Heart left ventricle (tissue), 13 donors: Measurements from ENCODE around the gene LZTFL1.

Experiments
- POLR2A ChIP-seq, 2 donors: fragments of 450-650 bp; IDR thresholded peaks; one replicate each; pipeline ENCODE4 v1.6.1; 2017; ENCODE audit warnings: antibody characterized with exemption in 2 of 2, mild to moderate bottlenecking in 2 of 2, moderate library complexity in 2 of 2
- TF ChIP-seq, protein P1 (sequence below), 12 donors: fragments of 200-600 bp; sonication (generic) in 4 of 12; IDR thresholded peaks; one replicate each; pipeline versions ENCODE4 v1.5.0 to v1.8.0; 2018 to 2022; ENCODE audit warnings: antibody characterized with exemption in 12 of 12, mild to moderate bottlenecking in 5 of 12
- donor health status: ischemic (EF 13 %, LVEDD 7.1; RV severe dilation, severe dysfunction).
- donor health status: DM: no; HTN: yes; CAD: no.
- donor health status: DM: no; HTN: no; CAD: no.
- donor health status: ischemic (EF 25% LVEDD 6.9; RV normal size, moderate dysfunction).
- donor health status: ischemic (EF 25% LVEDD 5.7; RV mildly dilated, moderate dysfunction).
- donor health status: ischemic (EF 35%, LVEDD 5.7; RV mildly dilated, moderate dysfunction).
- donor health status: nonischemic (EF 11% LVEDD 7.7; RV severe dilation, severe dysfunction).
- donor health status: DM: yes; HTN: yes; CAD: no.
- donor health status: PGD.
- donor health status: ischemic (EF 29% LVEDD 5.4; RV normal size, mild dysfunction).
- donor health status: nonischemic (EF 23%, LVEDD 6.1; RV moderate dilation, normal function).

DNA sequence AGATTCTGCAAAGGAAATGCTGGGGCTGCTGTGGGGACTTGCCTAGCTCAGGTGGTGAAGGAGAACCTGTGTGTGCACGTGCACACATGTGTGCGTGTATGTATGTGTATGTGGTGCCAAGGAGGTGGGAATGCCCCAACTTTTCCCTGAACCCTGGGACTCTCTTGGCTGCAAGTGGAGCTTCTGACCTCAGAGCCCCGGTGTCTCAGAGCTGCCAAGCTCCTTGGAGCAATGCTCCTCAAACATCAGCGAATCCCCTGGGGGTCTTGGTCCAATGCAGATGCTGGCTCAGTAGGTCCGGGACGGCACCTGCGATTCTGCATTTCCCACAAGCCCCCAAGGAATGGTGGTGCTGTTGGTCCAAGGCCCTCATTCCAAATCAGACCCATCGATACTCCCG is 39.8 kb downstream of the LZTFL1 start:
- TF ChIP-seq, protein P1, sequence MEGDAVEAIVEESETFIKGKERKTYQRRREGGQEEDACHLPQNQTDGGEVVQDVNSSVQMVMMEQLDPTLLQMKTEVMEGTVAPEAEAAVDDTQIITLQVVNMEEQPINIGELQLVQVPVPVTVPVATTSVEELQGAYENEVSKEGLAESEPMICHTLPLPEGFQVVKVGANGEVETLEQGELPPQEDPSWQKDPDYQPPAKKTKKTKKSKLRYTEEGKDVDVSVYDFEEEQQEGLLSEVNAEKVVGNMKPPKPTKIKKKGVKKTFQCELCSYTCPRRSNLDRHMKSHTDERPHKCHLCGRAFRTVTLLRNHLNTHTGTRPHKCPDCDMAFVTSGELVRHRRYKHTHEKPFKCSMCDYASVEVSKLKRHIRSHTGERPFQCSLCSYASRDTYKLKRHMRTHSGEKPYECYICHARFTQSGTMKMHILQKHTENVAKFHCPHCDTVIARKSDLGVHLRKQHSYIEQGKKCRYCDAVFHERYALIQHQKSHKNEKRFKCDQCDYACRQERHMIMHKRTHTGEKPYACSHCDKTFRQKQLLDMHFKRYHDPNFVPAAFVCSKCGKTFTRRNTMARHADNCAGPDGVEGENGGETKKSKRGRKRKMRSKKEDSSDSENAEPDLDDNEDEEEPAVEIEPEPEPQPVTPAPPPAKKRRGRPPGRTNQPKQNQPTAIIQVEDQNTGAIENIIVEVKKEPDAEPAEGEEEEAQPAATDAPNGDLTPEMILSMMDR (IDR thresholded peaks at IDR 0.05), result no peak
- TF ChIP-seq POLR2A (IDR thresholded peaks at IDR 0.05), result no peak
